Hepatocyte (in vitro differentiated cells): ENCODE data around the gene TSTD2.

ENCODE experiments used
- CTCF ChIP-seq: fragments of 200-600 bp; sonication (generic); IDR thresholded peaks from 2 replicates; pipeline ENCODE4 v1.5.1; 2016; ENCODE audit warnings: antibody characterized with exemption, mild to moderate bottlenecking; ENCODE audit not compliant: poor library complexity
- EZH2phosphoT487 ChIP-seq: fragments of 200-600 bp; sonication (generic); IDR thresholded peaks from one replicate; pipeline ENCODE4 v1.6.1; 2018; ENCODE audit warnings: antibody characterized with exemption, mild to moderate bottlenecking, low read depth, moderate library complexity; ENCODE audit not compliant: unreplicated experiment, severe bottlenecking

- no peak for TF ChIP-seq CTCF
- no peak for TF ChIP-seq EZH2phosphoT487
Observed at GRCh38 chr9:97559111-97559514, 74.1 kb downstream of the TSTD2 start.
